K562 treated with DMSO at 1 percent for 12 hours (cell line): Measurements from ENCODE around the gene NDUFA9. TPM values are rescaled to one million over a fixed set of nuclear protein-coding genes. Genes with fewer than 3 reads are reported as not detected.

Experiments
- total RNA-seq: library from RNA; unstranded; fragments of 300-600 nt; gene quantifications from 2 replicates; pipeline ENCODE4 v1.2.3, GENCODE V29; 2022; ENCODE audit not compliant: insufficient read depth

NDUFA9 gene
- total RNA-seq = 30.6 and 34.1 TPM in 2 replicates

GRCh38 chr12:4648501-4649357 lies at the start of gene NDUFA9, which contains the start of gene AKAP3:
NDUFA9 (plus strand) TSS chr12:4649114; CDS start chr12:4649127, 13 bp downstream.
AKAP3 (minus strand) TSS chr12:4649051; CDS start chr12:4638196, 10,855 bp downstream.

Other genes starting within 250 kb of the NDUFA9 start
- not detected in 2 replicates for gene FGF6, start 203.3 kb upstream of the NDUFA9 start, total RNA-seq
- gene RAD51AP1, start 110.2 kb upstream of the NDUFA9 start, total RNA-seq = 35.6 and 86.1 TPM in 2 replicates
- 6.9 and 14.7 TPM in 2 replicates for gene DYRK4, start 86.9 kb upstream of the NDUFA9 start, total RNA-seq
- gene AKAP3, start 63 bp upstream of the NDUFA9 start, total RNA-seq = 0.24 and 0.30 TPM in 2 replicates
- gene GALNT8, start 71.3 kb downstream of the NDUFA9 start, total RNA-seq = 2.8 and 3.2 TPM in 2 replicates